ENCODE measurements around the gene EMP2.

EMP2 gene

DNA sequence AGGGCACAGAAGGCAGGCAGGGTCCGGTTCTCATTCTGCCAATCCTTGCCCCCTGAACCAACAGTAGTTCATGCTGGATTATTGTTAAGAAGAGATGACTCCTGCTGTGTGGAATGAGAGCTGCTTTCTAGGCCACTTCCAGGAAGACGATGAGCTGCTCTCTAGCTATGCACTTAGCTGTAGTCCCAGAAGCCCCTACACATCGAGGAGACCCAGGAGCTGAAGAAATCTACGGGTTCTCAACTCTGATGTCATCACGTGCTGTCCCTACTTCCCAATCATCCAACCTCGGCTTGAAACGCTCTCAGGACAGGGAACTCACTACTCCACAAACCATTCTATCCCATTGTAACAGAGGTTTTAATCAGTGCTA is 29.0 kb upstream of the EMP2 start:
- peak in 1 of 2 experiments; percentile 42 for DNase-seq

DNA sequence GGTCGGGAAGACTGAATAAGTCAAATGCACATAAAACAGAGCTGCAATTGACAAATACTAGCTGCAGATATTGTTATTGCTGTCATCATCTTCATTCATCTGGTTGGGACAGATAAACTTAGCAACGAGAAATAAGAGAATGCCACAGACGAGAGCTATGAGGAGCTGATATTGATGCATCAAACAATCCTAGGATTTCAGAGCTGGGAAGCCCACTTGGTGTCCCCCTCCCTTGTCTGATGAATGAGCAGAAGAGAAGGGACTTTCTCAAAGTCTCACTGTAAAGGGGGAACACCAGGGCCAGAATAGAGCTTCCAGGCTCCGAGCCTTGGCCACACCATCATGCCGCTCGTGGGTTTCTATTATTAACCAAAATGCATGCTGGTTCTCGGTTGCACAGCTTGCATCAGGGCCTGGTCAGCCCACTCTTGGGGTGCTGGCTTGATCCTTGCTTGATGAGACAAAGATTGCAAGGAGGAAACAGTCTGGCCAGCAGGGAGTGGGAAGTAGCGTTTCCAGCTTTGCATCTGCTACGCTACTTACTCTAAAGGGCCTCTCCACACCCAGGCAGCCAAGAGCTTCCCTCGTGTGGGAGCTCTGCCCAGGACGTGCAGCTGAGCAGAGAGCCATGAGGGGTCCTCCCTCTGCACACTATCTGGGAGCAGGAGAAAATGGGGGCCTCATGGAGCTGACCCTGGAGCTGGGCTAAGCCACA is 28.4 kb upstream of the EMP2 start:
- DNase-seq = no peak

DNA sequence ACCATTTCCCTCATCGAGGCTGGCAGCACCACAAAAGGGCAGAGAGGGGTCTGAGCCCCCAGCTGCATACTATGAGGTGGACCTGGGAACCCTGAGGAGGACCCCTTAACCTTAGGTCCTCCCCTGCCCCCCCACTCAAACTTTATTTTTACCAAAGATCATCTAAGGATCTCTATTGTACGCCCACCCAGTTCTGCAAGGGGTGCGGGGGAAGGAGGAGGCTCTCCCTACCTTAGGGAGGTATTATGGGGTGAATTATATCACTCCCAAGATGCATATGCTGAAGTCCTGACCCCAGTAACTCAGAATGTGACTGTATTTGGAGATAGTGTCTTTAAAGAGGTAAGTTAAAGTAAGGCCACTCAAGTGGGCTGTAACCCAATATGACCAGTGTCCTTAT is 26.8 kb upstream of the EMP2 start:
- no peak for DNase-seq

GRCh38 chr16:10606607-10607006 is 26.2 kb upstream of the EMP2 start:
- no peak for DNase-seq

- no peak for DNase-seq
Observed at GRCh38 chr16:10605636-10606035, 25.2 kb upstream of the EMP2 start.

GRCh38 chr16:10601444-10602408 is 21.3 kb upstream of the EMP2 start:
- no peak for DNase-seq

DNA sequence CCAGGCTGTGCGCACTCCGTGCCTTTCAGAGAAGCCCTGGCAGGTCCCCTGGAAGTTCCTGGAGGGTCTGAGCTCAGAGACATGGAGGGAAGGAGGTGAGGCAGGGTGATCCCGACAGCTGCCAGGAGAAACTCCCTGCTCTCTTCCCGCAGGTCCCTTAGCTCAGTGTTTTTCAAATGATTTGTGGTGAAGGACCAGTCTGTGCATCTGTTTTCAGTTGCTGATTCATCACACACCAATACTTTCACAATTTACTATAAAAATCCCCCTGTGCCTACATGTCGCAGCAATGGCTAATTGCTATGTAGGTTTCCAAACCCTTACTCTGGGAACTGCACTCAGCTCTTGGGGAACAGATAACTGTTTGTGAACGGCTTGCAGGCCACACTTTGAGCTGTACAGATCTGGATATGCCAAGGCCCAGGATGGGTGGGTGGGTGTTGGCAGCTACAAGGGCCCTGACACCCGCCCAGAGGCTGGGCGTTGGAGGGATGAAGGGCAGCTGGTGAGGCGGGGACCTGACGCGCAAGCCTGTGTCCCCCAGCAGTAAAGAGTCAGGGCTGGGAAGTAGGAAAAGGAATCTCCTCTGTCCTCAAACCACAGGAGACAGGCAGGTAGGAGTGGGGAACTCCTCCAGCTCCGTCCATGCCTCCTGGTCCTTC is 20.5 kb upstream of the EMP2 start:
- no peak for DNase-seq

- no peak for DNase-seq
Observed at GRCh38 chr16:10599626-10600025, 19.2 kb upstream of the EMP2 start.

- DNase-seq = no peak
Observed at GRCh38 chr16:10598157-10598556, 17.8 kb upstream of the EMP2 start.

DNA sequence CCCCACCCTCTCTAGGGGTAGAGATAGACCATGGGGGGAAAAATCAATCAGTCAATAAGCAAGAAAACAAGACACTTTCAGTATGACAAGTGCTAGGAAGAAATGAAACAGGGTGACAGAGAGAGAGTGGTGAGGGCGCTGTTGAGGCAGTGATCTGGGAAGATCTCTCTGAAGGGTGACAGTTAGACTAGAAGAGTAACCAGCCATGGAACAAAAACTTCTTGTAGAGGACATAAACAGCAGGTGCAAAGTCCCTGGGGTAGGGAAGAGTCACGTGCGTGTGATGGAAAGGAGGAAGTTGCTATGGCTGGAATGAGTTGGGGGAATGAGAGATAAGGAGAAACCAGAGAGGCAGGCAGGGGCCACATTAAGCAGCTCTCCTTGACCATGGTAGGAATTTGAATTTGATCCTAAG is 16.8 kb upstream of the EMP2 start:
- DNase-seq = no peak

DNA sequence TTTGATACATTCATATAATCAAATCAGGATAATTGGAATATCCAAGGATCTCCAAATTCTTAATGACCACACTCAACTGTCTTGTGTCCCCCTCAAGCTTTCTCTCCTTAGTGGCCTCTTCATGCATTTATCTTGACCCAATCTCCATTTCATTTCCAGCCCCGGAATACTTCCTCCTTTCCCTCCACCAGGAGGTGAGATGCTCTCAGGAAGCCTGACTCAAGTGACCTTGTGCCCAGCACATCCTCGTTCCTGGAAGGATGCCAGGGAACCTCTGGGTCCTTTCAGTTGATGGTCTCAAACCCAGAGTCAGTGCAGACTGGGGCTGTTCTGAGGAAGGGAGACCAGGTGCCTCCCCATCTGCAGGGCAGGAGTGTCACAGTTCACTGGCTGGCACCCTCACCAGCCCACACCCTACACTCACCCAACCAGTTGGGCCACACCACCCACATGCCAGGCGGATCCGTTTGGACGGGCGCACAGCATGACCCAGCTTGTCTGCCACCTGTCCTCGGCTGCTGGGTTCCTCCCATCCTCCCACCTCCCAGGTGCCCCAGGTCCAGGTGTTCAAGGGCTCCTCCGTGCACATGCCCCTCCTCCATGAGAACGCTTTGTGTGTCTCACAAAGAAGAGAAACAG is 14.0 kb upstream of the EMP2 start:
- no peak for DNase-seq

- DNase-seq = no peak
Observed at GRCh38 chr16:10592611-10593010, 12.2 kb upstream of the EMP2 start.

DNA sequence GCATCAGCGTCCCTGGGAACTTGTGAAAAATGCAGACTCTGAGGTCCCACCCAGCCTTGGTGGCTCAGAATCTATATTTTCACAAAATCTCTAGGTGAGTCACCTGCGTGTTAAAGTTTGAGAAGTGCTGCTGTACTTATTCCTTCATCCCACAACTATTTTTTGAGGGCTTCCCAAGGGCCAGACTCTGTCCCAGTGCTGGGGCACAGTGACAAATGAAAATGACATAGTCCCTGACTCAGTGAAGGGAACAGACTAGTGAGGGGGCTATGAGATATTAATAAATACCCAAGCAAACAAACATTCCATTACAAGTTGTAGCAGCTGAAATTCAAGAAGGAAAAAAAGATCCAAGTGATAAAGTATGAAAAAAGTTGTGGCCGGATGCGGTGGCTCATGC is 9.9 kb upstream of the EMP2 start:
- DNase-seq = no peak

DNA sequence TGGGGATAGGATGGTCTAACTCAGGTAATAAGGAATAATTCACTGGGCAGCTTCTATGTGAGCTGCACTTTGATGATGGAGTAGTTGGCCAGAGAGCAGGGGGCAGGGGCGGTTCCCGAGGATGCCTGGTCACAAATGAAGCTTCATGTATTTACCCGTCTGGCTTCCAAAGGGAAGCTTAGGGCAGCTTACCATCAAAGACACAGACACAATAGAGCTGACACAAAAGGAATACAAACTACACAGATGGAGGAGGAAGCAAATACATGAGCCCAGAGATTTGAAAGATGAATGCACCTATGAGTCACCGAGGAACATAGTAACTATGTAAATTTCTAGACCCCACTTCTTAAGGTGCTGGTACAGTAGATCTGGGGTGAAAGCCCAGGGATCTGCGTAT is 8.7 kb upstream of the EMP2 start:
- DNase-seq = no peak

GRCh38 chr16:10587622-10588021 is 7.2 kb upstream of the EMP2 start:
- DNase-seq = no peak

GRCh38 chr16:10584981-10585438 is 4.6 kb upstream of the EMP2 start:
- no peak for DNase-seq

- DNase-seq = no peak
Observed at GRCh38 chr16:10583269-10583668, 2.9 kb upstream of the EMP2 start.

DNA sequence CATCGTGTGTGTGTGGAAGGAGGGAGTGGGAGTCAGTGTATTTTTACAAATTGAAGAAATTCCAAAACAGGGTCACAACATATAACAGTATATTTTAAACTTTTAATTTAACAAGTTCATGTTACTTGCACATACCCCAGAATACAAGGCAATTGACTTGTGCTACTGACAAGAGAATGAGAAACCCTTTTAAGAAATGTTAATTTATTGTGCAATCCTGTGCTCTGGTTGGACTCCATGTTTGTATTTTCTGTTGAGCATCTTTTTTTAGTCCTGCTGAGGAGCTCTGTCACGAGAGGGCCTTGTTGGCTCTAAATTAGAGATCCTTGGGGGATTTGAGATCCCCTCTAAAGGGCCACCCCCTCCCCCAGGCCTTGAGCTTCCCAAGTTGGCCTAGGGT is 1.1 kb upstream of the EMP2 start:
- DNase-seq = no peak

DNA sequence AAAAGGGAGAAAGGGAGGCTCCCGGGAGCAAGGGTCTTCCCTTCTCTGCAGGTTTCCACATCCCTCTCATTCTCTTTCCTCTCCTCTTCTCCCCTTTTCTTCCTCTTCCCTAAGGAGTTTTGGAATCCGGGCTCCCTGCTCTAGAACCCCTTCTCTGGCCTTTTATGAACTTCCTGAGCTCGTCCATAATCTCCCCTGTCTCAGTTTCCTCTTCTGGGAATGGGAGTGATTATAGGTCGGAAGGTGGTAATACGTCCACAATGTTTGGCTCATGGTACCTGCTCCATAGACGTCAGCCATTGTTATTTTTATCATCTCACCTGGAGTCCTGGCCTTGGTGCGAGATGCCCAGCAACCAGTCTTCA is 467 bp upstream of the EMP2 start:
- DNase-seq = no peak

DNA sequence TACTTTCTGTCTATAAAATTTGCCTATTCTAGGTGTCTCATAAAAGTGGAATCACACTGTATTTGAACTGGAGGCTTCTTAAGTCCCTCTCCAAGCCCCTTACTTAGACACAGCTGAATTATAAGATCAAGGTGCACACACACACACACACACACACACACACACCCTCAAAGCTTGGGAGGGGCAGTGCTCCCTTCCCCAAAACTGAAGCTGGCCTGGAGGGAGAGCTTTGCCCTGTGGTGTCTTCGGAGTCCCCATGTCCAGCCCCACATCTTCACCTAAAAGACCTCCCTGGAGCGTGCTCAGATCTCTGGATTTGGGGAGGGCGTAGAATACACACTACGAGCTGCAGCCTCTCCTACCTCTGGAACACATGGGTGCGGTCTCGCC is 828 bp downstream of the EMP2 start:
- DNase-seq = no peak

DNA sequence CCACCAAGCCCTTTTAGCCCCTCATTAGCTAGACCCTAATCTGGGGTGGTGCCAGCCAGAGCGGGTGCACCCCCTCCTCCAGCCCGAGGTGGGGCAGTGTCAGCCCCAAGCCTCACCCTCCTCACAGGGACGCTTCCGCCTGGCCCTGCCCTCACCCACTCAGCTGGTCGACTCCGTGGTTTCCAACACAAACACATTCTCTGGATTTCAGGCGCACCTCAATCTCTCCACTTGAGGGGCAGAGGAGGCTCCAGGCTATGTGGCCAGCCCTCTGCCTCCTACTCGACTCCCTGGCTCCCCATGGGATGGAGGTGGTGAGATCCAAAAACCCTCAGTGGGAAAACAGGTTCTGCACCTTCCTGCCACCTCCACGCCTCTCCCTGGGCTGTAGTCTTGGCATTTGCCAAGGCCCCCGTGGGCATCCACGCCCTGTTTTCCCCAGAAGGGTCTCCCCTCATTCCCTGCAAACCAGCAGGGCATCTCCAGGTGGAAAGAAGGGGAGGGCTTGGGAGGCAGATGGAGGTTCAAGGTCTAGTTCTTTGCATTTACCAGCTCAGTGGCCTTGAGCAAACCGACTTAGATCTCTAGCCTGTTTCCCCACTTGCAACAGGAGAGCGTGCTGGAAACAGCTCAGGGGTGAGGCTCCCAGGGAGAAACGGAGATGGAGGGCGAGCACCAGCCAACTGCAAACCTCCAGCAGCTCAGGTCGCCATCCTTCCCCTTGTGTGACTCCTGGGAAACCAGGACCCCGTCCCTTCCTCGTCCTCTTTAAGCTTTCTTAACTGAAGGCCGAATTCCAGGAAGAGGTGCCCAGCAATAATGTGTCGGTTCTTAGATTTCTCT is 1.7 kb downstream of the EMP2 start:
- no peak for DNase-seq

All from SW 1271 (cell line).